ENCODE results near the gene PLCH2. TPM values are rescaled to one million over a fixed set of nuclear protein-coding genes. Genes with fewer than 3 reads are reported as not detected.

PLCH2 gene
- polyA plus RNA-seq, 1 of the 3 experiments (the other 2 are of a cell fraction), result 0.08 TPM

DNA sequence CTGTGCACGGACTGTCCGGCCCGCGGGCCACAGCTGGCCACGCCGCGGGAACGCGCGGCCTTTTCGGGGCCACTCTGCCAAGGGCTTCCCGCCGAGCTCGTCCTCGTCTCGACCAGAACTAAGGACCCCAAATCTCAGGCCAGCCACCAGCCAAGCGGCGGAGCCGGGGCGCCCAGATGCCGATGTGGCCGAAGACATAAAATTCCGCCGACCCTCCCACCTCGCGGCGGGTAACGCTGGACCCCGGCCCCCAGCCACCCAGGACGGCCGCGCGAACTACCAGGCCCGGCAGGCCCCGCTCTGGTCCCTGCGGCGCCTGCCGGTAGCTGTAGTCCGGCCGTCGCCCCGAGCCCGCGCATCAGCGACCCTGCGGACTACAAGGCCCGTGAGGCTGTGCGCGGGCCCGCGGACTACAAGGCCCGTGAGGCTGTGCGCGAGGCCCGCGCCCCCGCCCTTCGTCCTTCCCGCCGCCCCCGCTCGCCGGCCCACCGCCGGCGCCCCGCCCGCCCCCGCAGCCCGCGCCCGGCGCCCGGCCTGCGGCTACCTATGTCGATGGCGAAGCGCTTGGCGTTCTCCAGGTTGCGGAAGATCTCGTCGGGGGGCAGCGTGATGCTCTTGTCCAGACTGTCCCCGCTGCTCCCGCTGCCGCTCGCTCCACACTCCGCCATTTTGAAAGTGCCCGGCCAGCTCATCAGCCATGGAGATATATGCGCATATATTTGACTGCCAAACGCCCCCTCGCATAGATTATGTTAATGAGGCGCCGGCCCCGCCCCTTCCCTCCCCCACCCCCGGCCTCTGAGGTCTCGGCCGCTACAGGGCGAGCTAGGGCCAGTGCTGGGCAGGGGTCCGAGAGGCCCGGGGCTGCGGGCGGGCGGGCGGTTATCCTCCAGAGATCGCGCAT, 50.1 kb downstream of the PLCH2 start, which contains the start of gene PANK4 (continued):
- TF ChIP-seq IRF3 (IDR thresholded peaks at IDR 0.05; ENCODE audit: low read depth, low read length) (no peak), FOXJ3 (CRISPR knock-in tag; IDR thresholded peaks at IDR 0.05) (no peak), TAF1 (IDR thresholded peaks at IDR 0.05; ENCODE audit: borderline replicate concordance, low read depth, low read length) (peak; percentile 68; the same call in 1 of the 2 replicates), ZBTB33 (IDR thresholded peaks at IDR 0.05; ENCODE audit: borderline replicate concordance, low read depth) (no peak), FOSL2 (IDR thresholded peaks at IDR 0.05; ENCODE audit: borderline replicate concordance, low read depth) (no peak), NFIC (IDR thresholded peaks at IDR 0.05; ENCODE audit: borderline replicate concordance) (no peak), SIN3A (IDR thresholded peaks at IDR 0.05; ENCODE audit: borderline replicate concordance, low read depth, low read length) (no peak)
- TF ChIP-seq, protein P1, sequence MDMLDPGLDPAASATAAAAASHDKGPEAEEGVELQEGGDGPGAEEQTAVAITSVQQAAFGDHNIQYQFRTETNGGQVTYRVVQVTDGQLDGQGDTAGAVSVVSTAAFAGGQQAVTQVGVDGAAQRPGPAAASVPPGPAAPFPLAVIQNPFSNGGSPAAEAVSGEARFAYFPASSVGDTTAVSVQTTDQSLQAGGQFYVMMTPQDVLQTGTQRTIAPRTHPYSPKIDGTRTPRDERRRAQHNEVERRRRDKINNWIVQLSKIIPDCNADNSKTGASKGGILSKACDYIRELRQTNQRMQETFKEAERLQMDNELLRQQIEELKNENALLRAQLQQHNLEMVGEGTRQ (IDR thresholded peaks at IDR 0.05; ENCODE audit: borderline replicate concordance, low read depth, low read length), result no peak

- POLR2A ChIA-PET, result interaction anchor here (0.5 to 3.4 kb wide), 4 partner anchors 17 to 135 kb away, joined by 3 to 19 read pairs (median 6); partner anchors contain the start of genes MORN1 and RER1
- H3K9me3 ChIP-seq, result no peaks in the 10 kb centered on the region
- H2AFZ ChIP-seq (ENCODE audit: low read depth), result no peak overlapping the region
- peak overlapping the region; percentile 28; the same call in 1 of the 2 replicates for H3K4me2 ChIP-seq
- no peaks in the 10 kb centered on the region for H3K9me2 ChIP-seq
- peaks cover 37% of the 10 kb centered on the region for H3K79me2 ChIP-seq (ENCODE audit: insufficient read depth)
- no peak for DNase-seq
- CTCF ChIA-PET, result interaction anchor here (0.8 to 5.2 kb wide), 8 partner anchors 12 to 112 kb away, joined by 3 to 25 read pairs (median 4); no protein-coding TSS in a partner anchor
- H3K9ac ChIP-seq, result no peak overlapping the region
- WGBS (ENCODE audit: low lambda C conversion rate), result 53% methylated on average over 11 of the region's 20 CpGs
- peaks cover 0 to 45% of the 10 kb centered on the region in 2 experiments; a peak in 3 of 4 replicates for H3K4me1 ChIP-seq (ENCODE audit: control insufficient read depth in 1 of 2, insufficient read depth in 2 of 2, low read depth in 1 of 2, low read length in 1 of 2)
- H3K4me3 ChIP-seq (ENCODE audit: low read depth in 2 of 2, low read length in 1 of 2), result peak overlapping the region in 1 of 2 experiments; percentile 93; a peak in 2 of 4 replicates
- H3F3A ChIP-seq (replicated peaks; ENCODE audit: insufficient read depth), result no peaks in the 10 kb centered on the region
- H4K20me1 ChIP-seq (ENCODE audit: insufficient read depth), result peaks cover 34% of the 10 kb centered on the region
- TF ChIP-seq, protein P2, sequence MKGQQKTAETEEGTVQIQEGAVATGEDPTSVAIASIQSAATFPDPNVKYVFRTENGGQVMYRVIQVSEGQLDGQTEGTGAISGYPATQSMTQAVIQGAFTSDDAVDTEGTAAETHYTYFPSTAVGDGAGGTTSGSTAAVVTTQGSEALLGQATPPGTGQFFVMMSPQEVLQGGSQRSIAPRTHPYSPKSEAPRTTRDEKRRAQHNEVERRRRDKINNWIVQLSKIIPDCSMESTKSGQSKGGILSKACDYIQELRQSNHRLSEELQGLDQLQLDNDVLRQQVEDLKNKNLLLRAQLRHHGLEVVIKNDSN (IDR thresholded peaks at IDR 0.05; ENCODE audit: borderline replicate concordance, low read depth), result peak; percentile 18; the same call in 1 of the 2 replicates
- TF ChIP-seq, protein P3, sequence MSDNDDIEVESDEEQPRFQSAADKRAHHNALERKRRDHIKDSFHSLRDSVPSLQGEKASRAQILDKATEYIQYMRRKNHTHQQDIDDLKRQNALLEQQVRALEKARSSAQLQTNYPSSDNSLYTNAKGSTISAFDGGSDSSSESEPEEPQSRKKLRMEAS (IDR thresholded peaks at IDR 0.05; ENCODE audit: low read depth), result no peak
- no peak for TF ChIP-seq FOXM1 (IDR thresholded peaks at IDR 0.05; ENCODE audit: low read depth)
- TF ChIP-seq MXI1 (IDR thresholded peaks at IDR 0.05; ENCODE audit: low read depth, low read length), result peak; percentile 93
- no peak for TF ChIP-seq EZH2phosphoT487 (IDR thresholded peaks at IDR 0.05; ENCODE audit: borderline replicate concordance, low read depth)
- peaks cover 6% of the 10 kb centered on the region; the same call in 1 of the 2 replicates for H3K27me3 ChIP-seq (ENCODE audit: insufficient read depth)
- H3K27ac ChIP-seq (ENCODE audit: low read depth in 2 of 2, low read length in 1 of 2), result peak overlapping the region in 1 of 2 experiments; percentile 14; a peak in 1 of 4 replicates
- H3K36me3 ChIP-seq (replicated peaks in 1 of 2; ENCODE audit: control insufficient read depth in 1 of 2, insufficient read depth in 2 of 2, low read length in 1 of 2), result peaks cover 0 to 5% of the 10 kb centered on the region in 2 experiments
Observed at GRCh38 chr1:2526824-2527555, 50.9 kb downstream of the PLCH2 start.
